Muscle layer of colon (tissue), 2 donors: Measurements from ENCODE around the gene AIPL1.

Experiments used
- H3K27ac ChIP-seq: one replicate; pipeline ENCODE4 v1.7.0; 2013; ENCODE audit warnings: low read depth, mild to moderate bottlenecking, low read length, moderate library complexity
- H3K27me3 ChIP-seq, 2 donors: one replicate each; pipeline ENCODE4 v1.7.0; 2013; ENCODE audit warnings: low read length in 2 of 2, mild to moderate bottlenecking in 2 of 2; ENCODE audit not compliant: insufficient read depth in 2 of 2, control insufficient read depth in 1 of 2
- H3K36me3 ChIP-seq: one replicate; pipeline ENCODE4 v1.7.0; 2013; ENCODE audit warnings: mild to moderate bottlenecking, low read length; ENCODE audit not compliant: insufficient read depth
- H3K4me1 ChIP-seq: one replicate; pipeline ENCODE4 v1.7.0; 2013; ENCODE audit warnings: mild to moderate bottlenecking, low read length; ENCODE audit not compliant: insufficient read depth
- H3K4me3 ChIP-seq, 2 donors: one replicate each; pipeline ENCODE4 v1.7.0; 2013; ENCODE audit warnings: low read length in 2 of 2, low read depth in 1 of 2, mild to moderate bottlenecking in 1 of 2, moderate library complexity in 1 of 2
- H3K9ac ChIP-seq: one replicate; pipeline ENCODE4 v1.7.0; 2013; ENCODE audit warnings: low read length
- H3K9me3 ChIP-seq: one replicate; pipeline ENCODE4 v1.7.0; 2013; ENCODE audit warnings: mild to moderate bottlenecking, low read length
- donor health status: abdominal sarcoma.
- donor health status: Adenocarcinoma of cecum.

AIPL1 gene

DNA sequence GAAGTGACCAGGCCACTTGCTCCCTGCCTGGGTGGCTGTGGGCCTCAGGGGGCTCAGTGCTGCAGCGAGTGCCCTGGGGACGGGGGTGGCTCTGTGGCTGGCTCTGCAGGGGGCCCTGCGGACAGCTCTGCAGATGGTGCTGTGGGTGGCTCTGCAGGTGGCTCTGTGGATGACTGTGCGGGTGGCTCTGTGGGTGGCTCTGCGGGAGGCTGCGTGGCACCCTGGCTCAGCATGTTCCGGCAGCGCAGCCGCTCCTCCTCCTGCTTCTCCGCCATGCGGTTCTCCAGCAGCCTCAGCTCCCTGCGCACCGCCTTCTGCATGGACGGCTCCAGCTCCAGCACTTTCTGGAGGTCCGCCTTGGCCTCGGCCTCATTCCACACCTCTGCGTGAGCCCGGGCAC is 9.5 kb downstream of the AIPL1 start:
- H3K36me3 ChIP-seq: no peaks in the 10 kb centered on the region
- H3K27me3 ChIP-seq: peaks cover 0 to 6% of the 10 kb centered on the region in 2 donors
- H3K27ac ChIP-seq: no peak overlapping the region
- H3K9me3 ChIP-seq: no peaks in the 10 kb centered on the region
- no peak overlapping the region for H3K4me3 ChIP-seq
- H3K4me1 ChIP-seq: no peaks in the 10 kb centered on the region
- no peak overlapping the region for H3K9ac ChIP-seq

- Histone ChIP-seq H3K4me3 (no peak overlapping the region), H3K9me3 (no peaks in the 10 kb centered on the region), H3K4me1 (no peaks in the 10 kb centered on the region), H3K27me3 (peaks cover 0 to 10% of the 10 kb centered on the region in 2 donors), H3K27ac (no peak overlapping the region), H3K9ac (no peak overlapping the region), H3K36me3 (no peaks in the 10 kb centered on the region)
Observed at GRCh38 chr17:6423931-6424330, 11.0 kb downstream of the AIPL1 start.

DNA sequence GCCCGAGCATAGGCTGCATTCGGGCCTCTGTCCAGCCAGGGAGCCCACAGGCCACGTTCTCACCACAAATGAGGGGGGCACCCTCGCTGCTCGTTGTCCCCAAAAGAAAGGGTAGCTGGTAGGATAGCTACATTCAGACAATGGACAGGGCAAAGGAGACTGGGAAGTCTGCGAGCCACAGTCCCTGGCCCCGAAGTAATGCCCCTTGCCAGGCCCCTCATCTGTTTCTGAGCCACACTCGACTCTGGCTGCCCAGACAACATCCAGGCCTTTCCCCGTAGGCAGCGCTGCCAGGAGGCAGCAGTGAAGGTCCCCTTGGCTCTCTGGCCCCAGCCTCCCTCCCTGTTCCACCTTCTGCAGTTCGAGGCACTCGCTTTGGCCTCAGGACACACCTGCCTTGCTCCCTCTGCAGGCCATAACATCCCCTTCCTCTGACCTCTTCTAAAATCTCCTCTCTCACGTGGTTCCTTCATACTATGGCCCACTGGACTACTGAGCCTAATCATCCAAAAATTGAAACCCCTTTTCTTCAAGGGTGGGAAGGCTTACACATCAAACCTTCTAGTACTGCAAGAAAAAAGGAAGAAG is 12.2 kb downstream of the AIPL1 start:
- Histone ChIP-seq H3K36me3 (no peaks in the 10 kb centered on the region), H3K4me3 (no peak overlapping the region), H3K4me1 (no peaks in the 10 kb centered on the region), H3K27ac (no peak overlapping the region), H3K27me3 (peaks cover 0 to 10% of the 10 kb centered on the region in 2 donors), H3K9ac (no peak overlapping the region), H3K9me3 (no peaks in the 10 kb centered on the region)

- Histone ChIP-seq H3K27ac (no peak overlapping the region), H3K9me3 (no peaks in the 10 kb centered on the region), H3K4me1 (no peaks in the 10 kb centered on the region), H3K36me3 (no peaks in the 10 kb centered on the region), H3K27me3 (peaks cover 0 to 10% of the 10 kb centered on the region in 2 donors), H3K4me3 (no peak overlapping the region), H3K9ac (no peak overlapping the region)
Observed at GRCh38 chr17:6421700-6422604, 13.0 kb downstream of the AIPL1 start.

- Histone ChIP-seq H3K4me1 (no peaks in the 10 kb centered on the region), H3K27ac (no peak overlapping the region), H3K9ac (no peak overlapping the region), H3K36me3 (no peaks in the 10 kb centered on the region), H3K27me3 (peaks cover 0 to 10% of the 10 kb centered on the region in 2 donors), H3K9me3 (no peaks in the 10 kb centered on the region), H3K4me3 (no peak overlapping the region)
Observed at GRCh38 chr17:6420173-6420641, 14.7 kb downstream of the AIPL1 start.

DNA sequence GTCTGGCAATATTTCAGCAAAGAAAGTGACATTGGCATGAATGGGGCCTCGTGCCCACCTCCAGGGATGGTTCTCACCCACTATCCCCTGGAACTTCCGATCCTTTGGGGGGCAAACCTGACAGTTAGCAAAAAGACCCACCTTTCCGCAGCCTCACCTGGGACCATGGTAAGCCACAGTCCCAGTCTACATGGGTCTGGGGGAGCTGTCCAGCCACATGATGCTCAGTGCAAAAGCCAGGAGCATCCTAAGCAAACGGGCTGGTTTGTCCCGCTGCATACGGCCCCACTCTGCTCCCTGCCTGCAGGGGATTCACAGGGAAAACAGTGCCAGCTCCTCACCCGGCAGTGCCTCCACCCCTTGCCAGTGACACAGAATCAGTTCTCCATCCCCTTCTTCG is 19.3 kb downstream of the AIPL1 start:
- Histone ChIP-seq H3K36me3 (no peaks in the 10 kb centered on the region), H3K4me1 (no peaks in the 10 kb centered on the region), H3K9ac (no peak overlapping the region), H3K27me3 (peaks cover 0 to 5% of the 10 kb centered on the region in 2 donors), H3K4me3 (no peak overlapping the region), H3K9me3 (no peaks in the 10 kb centered on the region), H3K27ac (no peak overlapping the region)

- Histone ChIP-seq H3K4me1 (no peaks in the 10 kb centered on the region), H3K9me3 (no peaks in the 10 kb centered on the region), H3K27me3 (no peaks in the 10 kb centered on the region), H3K4me3 (no peak overlapping the region), H3K36me3 (no peaks in the 10 kb centered on the region), H3K9ac (no peak overlapping the region), H3K27ac (no peak overlapping the region)
Observed at GRCh38 chr17:6413065-6413464, 21.9 kb downstream of the AIPL1 start.

- no peak overlapping the region for H3K9ac ChIP-seq
- H3K4me3 ChIP-seq: no peak overlapping the region
- no peaks in the 10 kb centered on the region for H3K27me3 ChIP-seq
- H3K27ac ChIP-seq: no peak overlapping the region
- H3K9me3 ChIP-seq: no peaks in the 10 kb centered on the region
- no peaks in the 10 kb centered on the region for H3K4me1 ChIP-seq
- H3K36me3 ChIP-seq: no peaks in the 10 kb centered on the region
Observed at GRCh38 chr17:6408735-6409134, 26.2 kb downstream of the AIPL1 start.

DNA sequence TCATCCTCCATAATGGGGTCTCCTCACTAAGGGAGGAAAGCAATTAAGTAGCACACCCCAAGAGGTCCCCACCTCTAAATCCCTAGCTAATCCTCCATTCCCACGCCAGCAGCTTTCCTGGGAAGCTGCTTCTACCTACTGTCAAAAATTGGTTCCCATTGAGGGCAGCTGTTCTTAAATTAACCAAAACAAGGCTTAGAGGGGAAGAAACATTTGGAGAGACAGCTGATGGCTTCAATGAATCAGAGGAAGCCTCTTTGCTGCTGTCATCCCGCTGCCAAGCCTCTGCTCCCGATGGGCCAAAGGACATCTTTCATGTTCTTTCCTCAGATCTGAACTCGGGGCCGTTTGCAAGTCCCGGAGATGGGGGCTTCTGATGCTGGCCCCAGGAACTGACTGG is 26.6 kb downstream of the AIPL1 start:
- no peaks in the 10 kb centered on the region for H3K36me3 ChIP-seq
- no peaks in the 10 kb centered on the region for H3K4me1 ChIP-seq
- no peak overlapping the region for H3K9ac ChIP-seq
- H3K9me3 ChIP-seq: no peaks in the 10 kb centered on the region
- H3K27me3 ChIP-seq: no peaks in the 10 kb centered on the region
- H3K27ac ChIP-seq: no peak overlapping the region
- no peak overlapping the region for H3K4me3 ChIP-seq

DNA sequence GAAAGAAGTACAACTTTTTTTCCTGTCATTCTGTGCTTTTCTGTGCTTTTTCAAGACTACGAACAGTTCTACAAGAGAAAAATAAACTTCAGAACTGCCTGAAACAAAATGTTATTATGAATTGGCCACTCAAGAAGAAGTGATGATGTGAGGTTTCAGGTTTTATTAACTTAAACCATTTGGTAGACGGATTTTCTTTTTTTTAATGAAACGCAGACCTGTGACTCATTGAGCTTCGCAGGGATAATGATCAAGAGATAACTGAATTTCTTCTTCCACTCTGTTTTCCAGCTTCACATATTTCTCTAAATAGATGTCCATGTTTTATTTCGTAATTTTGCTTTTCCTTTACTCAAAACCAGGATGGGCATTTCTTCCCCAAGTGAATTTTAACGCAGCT is 32.7 kb downstream of the AIPL1 start:
- Histone ChIP-seq H3K27ac (no peak overlapping the region), H3K4me3 (no peak overlapping the region), H3K4me1 (no peaks in the 10 kb centered on the region), H3K9me3 (no peaks in the 10 kb centered on the region), H3K36me3 (no peaks in the 10 kb centered on the region), H3K9ac (no peak overlapping the region), H3K27me3 (no peaks in the 10 kb centered on the region)

GRCh38 chr17:6398955-6399354 is 36.0 kb downstream of the AIPL1 start:
- peaks cover 0 to 9% of the 10 kb centered on the region in 2 donors for H3K27me3 ChIP-seq

More at GRCh38 chr17:6398955-6399354, 36.0 kb downstream of the AIPL1 start:
- Histone ChIP-seq H3K9me3 (no peaks in the 10 kb centered on the region), H3K9ac (no peak overlapping the region), H3K4me1 (no peaks in the 10 kb centered on the region), H3K27ac (no peak overlapping the region), H3K4me3 (no peak overlapping the region), H3K36me3 (no peaks in the 10 kb centered on the region)
